NT2/D1 (cell line): ENCODE results near the gene ZSCAN5A.

Source experiments
- SUZ12 ChIP-seq: IDR thresholded peaks from 2 replicates; pipeline ENCODE4 v1.6.1; 2011; ENCODE audit not compliant: insufficient read length, insufficient read depth; ENCODE audit errors: extremely low read depth
- YY1 ChIP-seq: IDR thresholded peaks from 2 replicates; pipeline ENCODE4 v1.6.1; 2011; ENCODE audit not compliant: insufficient read length, insufficient read depth
- ZNF274 ChIP-seq: IDR thresholded peaks from 2 replicates; pipeline ENCODE4 v1.6.1; 2011; ENCODE audit warnings: mild to moderate bottlenecking, low read depth, low read length

DNA sequence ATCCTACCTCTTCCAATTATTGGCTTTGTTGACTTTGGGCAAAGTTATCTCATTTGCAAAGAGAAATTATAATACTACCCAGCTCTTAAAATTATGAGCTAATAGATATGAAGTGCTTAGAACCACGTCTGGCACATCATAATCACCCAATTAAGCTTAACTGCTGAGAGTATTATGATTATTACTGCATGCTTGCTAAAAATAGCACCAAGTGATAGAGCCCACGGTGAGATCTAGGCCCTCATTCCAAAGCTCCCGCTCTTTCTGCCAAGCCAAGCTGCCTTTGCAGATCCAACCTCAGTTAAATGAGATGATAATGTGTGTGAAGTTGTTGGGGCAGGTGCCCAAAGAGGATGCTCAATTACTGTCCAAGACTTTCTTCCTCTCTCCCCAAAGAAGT is 48.6 kb downstream of the ZSCAN5A start:
- TF ChIP-seq SUZ12 (no peak), YY1 (no peak), ZNF274 (no peak)
